Measurements from ENCODE around the gene ATP6V0C.

Gene ATP6V0C

DNA sequence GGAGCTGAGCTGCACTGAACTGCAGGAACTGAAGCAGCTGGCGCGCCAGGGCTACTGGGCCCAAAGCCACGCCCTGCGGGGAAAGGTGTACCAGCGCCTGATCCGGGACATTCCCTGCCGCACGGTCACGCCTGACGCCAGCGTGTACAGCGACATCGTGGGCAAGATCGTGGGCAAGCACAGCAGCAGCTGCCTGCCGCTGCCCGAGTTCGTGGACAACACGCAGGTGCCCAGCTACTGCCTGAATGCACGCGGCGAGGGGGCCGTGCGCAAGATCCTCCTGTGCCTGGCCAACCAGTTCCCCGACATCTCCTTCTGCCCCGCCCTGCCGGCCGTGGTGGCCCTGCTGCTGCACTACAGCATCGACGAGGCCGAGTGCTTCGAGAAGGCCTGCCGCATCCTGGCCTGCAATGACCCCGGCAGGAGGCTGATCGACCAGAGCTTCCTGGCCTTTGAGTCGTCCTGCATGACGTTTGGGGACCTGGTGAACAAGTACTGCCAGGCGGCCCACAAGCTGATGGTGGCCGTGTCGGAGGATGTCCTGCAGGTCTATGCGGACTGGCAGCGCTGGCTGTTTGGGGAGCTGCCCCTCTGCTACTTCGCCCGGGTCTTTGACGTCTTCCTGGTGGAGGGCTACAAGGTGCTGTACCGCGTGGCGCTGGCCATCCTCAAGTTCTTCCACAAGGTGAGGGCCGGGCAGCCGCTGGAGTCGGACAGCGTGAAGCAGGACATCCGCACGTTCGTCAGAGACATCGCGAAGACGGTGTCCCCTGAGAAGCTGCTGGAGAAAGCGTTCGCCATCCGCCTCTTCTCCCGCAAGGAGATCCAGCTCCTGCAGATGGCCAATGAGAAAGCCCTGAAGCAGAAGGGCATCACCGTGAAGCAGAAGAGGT is 17.3 kb upstream of the ATP6V0C start:
- H3K36me3 Mint-ChIP-seq = no peaks in the 10 kb centered on the region
- H3K4me1 Mint-ChIP-seq (ENCODE audit: low read depth) = no peaks in the 10 kb centered on the region
- no peak overlapping the region for H3K4me3 Mint-ChIP-seq
- H3K27ac Mint-ChIP-seq = no peak overlapping the region
- no peaks in the 10 kb centered on the region for H3K9me3 Mint-ChIP-seq (ENCODE audit: low read depth)
- no peaks in the 10 kb centered on the region for H3K27me3 Mint-ChIP-seq

GRCh38 chr16:2497116-2497630 is 16.6 kb upstream of the ATP6V0C start:
- H3K36me3 Mint-ChIP-seq = no peaks in the 10 kb centered on the region
- H3K9me3 Mint-ChIP-seq (ENCODE audit: low read depth) = no peaks in the 10 kb centered on the region
- H3K27ac Mint-ChIP-seq = no peak overlapping the region
- no peaks in the 10 kb centered on the region for H3K4me1 Mint-ChIP-seq (ENCODE audit: low read depth)
- H3K4me3 Mint-ChIP-seq = no peak overlapping the region
- no peaks in the 10 kb centered on the region for H3K27me3 Mint-ChIP-seq

DNA sequence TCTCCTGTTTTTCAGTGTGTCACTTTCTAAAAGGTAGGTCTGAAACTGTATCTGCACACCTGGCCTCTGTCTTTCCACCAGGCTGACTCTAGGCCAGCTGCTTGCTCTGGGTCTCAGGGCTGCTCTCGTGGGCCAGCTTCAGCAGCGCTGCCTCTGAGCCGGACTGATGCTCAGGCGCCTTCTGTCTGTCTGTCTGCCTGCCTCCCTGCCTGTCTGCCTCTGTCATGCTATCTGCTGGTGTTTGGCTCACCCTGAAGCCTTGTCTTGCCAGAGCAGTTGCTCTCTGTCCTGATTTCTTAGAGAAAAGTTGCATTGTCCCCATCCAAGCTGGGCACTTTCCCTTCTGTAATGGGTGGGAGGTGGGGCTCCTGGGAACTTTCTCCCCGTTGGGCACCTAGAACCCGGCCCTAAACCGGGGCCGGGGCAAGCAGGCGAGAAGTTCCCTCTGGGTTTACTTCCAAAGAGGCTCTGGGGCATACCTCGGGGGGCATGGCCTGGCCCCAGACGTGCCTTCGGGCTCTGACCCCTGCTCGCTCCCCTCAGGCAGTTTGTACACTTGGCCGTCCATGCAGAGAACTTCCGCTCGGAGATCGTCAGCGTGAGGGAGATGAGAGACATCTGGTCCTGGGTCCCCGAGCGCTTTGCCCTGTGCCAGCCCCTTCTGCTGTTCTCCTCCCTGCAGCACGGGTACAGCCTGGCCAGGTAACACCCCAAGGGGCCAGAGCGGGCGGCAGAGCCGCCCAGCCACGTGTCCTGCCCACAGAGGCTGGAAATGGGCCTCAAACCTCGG is 15.9 kb upstream of the ATP6V0C start:
- no peak overlapping the region for H3K4me3 Mint-ChIP-seq
- H3K36me3 Mint-ChIP-seq = no peaks in the 10 kb centered on the region
- no peaks in the 10 kb centered on the region for H3K9me3 Mint-ChIP-seq (ENCODE audit: low read depth)
- no peaks in the 10 kb centered on the region for H3K4me1 Mint-ChIP-seq (ENCODE audit: low read depth)
- H3K27me3 Mint-ChIP-seq = no peaks in the 10 kb centered on the region
- no peak overlapping the region for H3K27ac Mint-ChIP-seq

- no peak overlapping the region for H3K27ac Mint-ChIP-seq
- H3K9me3 Mint-ChIP-seq (ENCODE audit: low read depth) = no peaks in the 10 kb centered on the region
- H3K27me3 Mint-ChIP-seq = no peaks in the 10 kb centered on the region
Observed at GRCh38 chr16:2498531-2499253, 15.1 kb upstream of the ATP6V0C start.

DNA sequence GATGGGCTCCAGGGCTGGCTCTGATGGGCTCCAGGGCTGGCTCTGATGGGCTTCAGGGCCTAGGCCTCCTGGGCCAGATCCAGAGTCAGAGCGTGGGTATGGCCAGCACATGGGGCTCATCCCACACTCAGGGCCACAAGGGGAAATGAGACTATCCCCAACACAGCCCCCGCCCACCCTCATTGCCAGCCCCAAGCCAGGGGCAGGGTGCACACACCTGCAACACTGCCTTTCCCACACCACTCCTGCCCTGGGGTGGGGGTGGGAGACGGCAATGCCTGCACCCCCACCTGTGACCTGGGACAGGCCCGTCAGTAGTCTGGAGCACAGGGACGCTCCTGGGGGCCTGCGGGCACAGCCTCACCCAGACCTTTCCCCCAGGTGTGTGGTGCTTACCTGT is 14.3 kb upstream of the ATP6V0C start:
- Mint-ChIP-seq H3K9me3 (ENCODE audit: low read depth) (no peaks in the 10 kb centered on the region), H3K27ac (no peak overlapping the region), H3K36me3 (no peaks in the 10 kb centered on the region), H3K4me1 (ENCODE audit: low read depth) (no peaks in the 10 kb centered on the region), H3K27me3 (no peaks in the 10 kb centered on the region), H3K4me3 (no peak overlapping the region)

More at GRCh38 chr16:2498531-2499253, 15.1 kb upstream of the ATP6V0C start:
- no peak overlapping the region for H3K4me3 Mint-ChIP-seq
- no peaks in the 10 kb centered on the region for H3K36me3 Mint-ChIP-seq
- H3K4me1 Mint-ChIP-seq (ENCODE audit: low read depth) = no peaks in the 10 kb centered on the region

GRCh38 chr16:2499890-2500429 is 13.8 kb upstream of the ATP6V0C start:
- no peaks in the 10 kb centered on the region for H3K9me3 Mint-ChIP-seq (ENCODE audit: low read depth)
- H3K27ac Mint-ChIP-seq = no peak overlapping the region
- no peaks in the 10 kb centered on the region for H3K36me3 Mint-ChIP-seq
- no peak overlapping the region for H3K4me3 Mint-ChIP-seq
- H3K27me3 Mint-ChIP-seq = no peaks in the 10 kb centered on the region
- H3K4me1 Mint-ChIP-seq (ENCODE audit: low read depth) = no peaks in the 10 kb centered on the region

- H3K4me1 Mint-ChIP-seq (ENCODE audit: low read depth) = no peaks in the 10 kb centered on the region
- H3K4me3 Mint-ChIP-seq = no peak overlapping the region
Observed at GRCh38 chr16:2500430-2500917, 13.3 kb upstream of the ATP6V0C start.

GRCh38 chr16:2500918-2501750 is 12.6 kb upstream of the ATP6V0C start:
- H3K27ac Mint-ChIP-seq = no peak overlapping the region
- H3K27me3 Mint-ChIP-seq = no peaks in the 10 kb centered on the region
- no peaks in the 10 kb centered on the region for H3K36me3 Mint-ChIP-seq
- no peak overlapping the region for H3K4me3 Mint-ChIP-seq
- H3K4me1 Mint-ChIP-seq (ENCODE audit: low read depth) = no peaks in the 10 kb centered on the region
- no peaks in the 10 kb centered on the region for H3K9me3 Mint-ChIP-seq (ENCODE audit: low read depth)

More at GRCh38 chr16:2500430-2500917, 13.3 kb upstream of the ATP6V0C start:
- Mint-ChIP-seq H3K27me3 (no peaks in the 10 kb centered on the region), H3K9me3 (ENCODE audit: low read depth) (no peaks in the 10 kb centered on the region), H3K27ac (no peak overlapping the region), H3K36me3 (no peaks in the 10 kb centered on the region)

GRCh38 chr16:2501946-2502895 is 11.5 kb upstream of the ATP6V0C start:
- Mint-ChIP-seq H3K27me3 (no peaks in the 10 kb centered on the region), H3K4me1 (ENCODE audit: low read depth) (no peaks in the 10 kb centered on the region), H3K27ac (no peak overlapping the region), H3K4me3 (no peak overlapping the region), H3K36me3 (no peaks in the 10 kb centered on the region), H3K9me3 (ENCODE audit: low read depth) (no peaks in the 10 kb centered on the region)

GRCh38 chr16:2505695-2506094 is 8.1 kb upstream of the ATP6V0C start:
- H3K27ac Mint-ChIP-seq = no peak overlapping the region
- no peaks in the 10 kb centered on the region for H3K36me3 Mint-ChIP-seq
- H3K4me1 Mint-ChIP-seq (ENCODE audit: low read depth) = no peaks in the 10 kb centered on the region
- no peak overlapping the region for H3K4me3 Mint-ChIP-seq
- no peaks in the 10 kb centered on the region for H3K27me3 Mint-ChIP-seq
- no peaks in the 10 kb centered on the region for H3K9me3 Mint-ChIP-seq (ENCODE audit: low read depth)

- no peak overlapping the region for H3K27ac Mint-ChIP-seq
- no peaks in the 10 kb centered on the region for H3K36me3 Mint-ChIP-seq
- H3K4me3 Mint-ChIP-seq = no peak overlapping the region
- H3K27me3 Mint-ChIP-seq = no peaks in the 10 kb centered on the region
- no peaks in the 10 kb centered on the region for H3K9me3 Mint-ChIP-seq (ENCODE audit: low read depth)
- no peaks in the 10 kb centered on the region for H3K4me1 Mint-ChIP-seq (ENCODE audit: low read depth)
Observed at GRCh38 chr16:2507052-2507659, 6.6 kb upstream of the ATP6V0C start.

DNA sequence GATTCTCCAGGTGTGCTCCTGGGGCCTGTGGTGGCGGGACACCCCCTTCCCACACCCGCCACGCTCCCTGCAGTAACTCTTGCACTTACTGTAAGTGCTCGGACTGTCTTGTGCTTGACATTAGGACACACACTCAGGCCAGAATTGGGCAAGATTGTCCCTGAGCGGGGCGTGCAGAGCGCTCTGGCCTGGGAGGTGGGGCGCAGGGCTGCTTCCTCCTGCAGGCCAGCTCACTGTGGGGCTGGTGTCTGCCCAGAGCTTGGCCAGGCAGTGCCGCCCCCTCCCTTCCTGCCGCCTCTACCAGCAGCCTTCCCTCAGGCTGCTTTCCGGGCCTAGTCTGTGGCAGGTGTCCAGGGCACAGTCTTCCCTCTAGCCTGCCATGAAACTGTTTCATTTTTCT is 6.1 kb upstream of the ATP6V0C start:
- no peaks in the 10 kb centered on the region for H3K9me3 Mint-ChIP-seq (ENCODE audit: low read depth)
- no peak overlapping the region for H3K27ac Mint-ChIP-seq
- H3K4me3 Mint-ChIP-seq = no peak overlapping the region
- no peaks in the 10 kb centered on the region for H3K27me3 Mint-ChIP-seq
- H3K4me1 Mint-ChIP-seq (ENCODE audit: low read depth) = peaks cover 4% of the 10 kb centered on the region
- H3K36me3 Mint-ChIP-seq = no peaks in the 10 kb centered on the region
